K562 (cell line): ENCODE results near the gene EEF1A2. TPM values are rescaled to one million over a fixed set of nuclear protein-coding genes. Genes with fewer than 3 reads are reported as not detected.
A peak's percentile ranks its signal among the peaks of the same experiment; 100 is the strongest.

Experiments used
- CHAMP1 ChIP-seq: fragments of 450-650 bp; IDR thresholded peaks from 2 replicates; pipeline ENCODE4 v1.6.1; 2016; ENCODE audit warnings: mild to moderate bottlenecking
- ELK3 ChIP-seq: fragments of 450-650 bp; formaldehyde crosslinking; IDR thresholded peaks from 2 replicates; pipeline ENCODE4 v1.4.0; 2020; ENCODE audit warnings: mild to moderate bottlenecking
- ESRRA ChIP-seq: fragments of 450-650 bp; IDR thresholded peaks from 2 replicates; pipeline ENCODE4 v1.6.1; 2014; ENCODE audit warnings: low read depth, mild to moderate bottlenecking, moderate library complexity, borderline replicate concordance
- KLF1 ChIP-seq: fragments of 450-650 bp; IDR thresholded peaks from 2 replicates; pipeline ENCODE4 v1.6.1; 2016; ENCODE audit warnings: missing genetic modification characterization, missing compliant biosample characterization
- NKRF ChIP-seq: fragments of 450-650 bp; IDR thresholded peaks from 2 replicates; pipeline ENCODE4 v1.6.1; 2016; ENCODE audit warnings: borderline replicate concordance
- NONO ChIP-seq, 2 experiments: fragments of 200-400 bp in 1 of 2; fragments of 450-650 bp in 1 of 2; formaldehyde crosslinking in 1 of 2; IDR thresholded peaks; 2 replicates each; pipeline ENCODE4 v1.6.1; 2017; ENCODE audit warnings: low read depth in 2 of 2, mild to moderate bottlenecking in 2 of 2, moderate library complexity in 2 of 2, low read length in 1 of 2
- PCBP1 ChIP-seq: fragments of 200-400 bp; formaldehyde crosslinking; IDR thresholded peaks from 2 replicates; pipeline ENCODE4 v1.6.1; 2018; ENCODE audit warnings: mild to moderate bottlenecking, low read depth, low read length; ENCODE audit not compliant: poor library complexity, severe bottlenecking
- PCBP2 ChIP-seq: fragments of 200-400 bp; formaldehyde crosslinking; IDR thresholded peaks from 2 replicates; pipeline ENCODE4 v1.6.1; 2018; ENCODE audit warnings: low read length, low read depth, mild to moderate bottlenecking, moderate library complexity; ENCODE audit not compliant: poor library complexity, severe bottlenecking
- RBBP5 ChIP-seq: fragments of 200-600 bp; sonication (generic); IDR thresholded peaks from 2 replicates; pipeline ENCODE4 v1.6.1; 2012; ENCODE audit warnings: borderline replicate concordance, mild to moderate bottlenecking, low read length, control low read depth, inconsistent platforms; ENCODE audit not compliant: insufficient read depth, poor library complexity, severe bottlenecking
- RNF2 ChIP-seq: sonication (generic); IDR thresholded peaks from 2 replicates; pipeline ENCODE4 v1.6.1; 2016
- RUNX1 ChIP-seq: sonication (generic); IDR thresholded peaks from 2 replicates; pipeline ENCODE4 v1.6.1; 2016; ENCODE audit warnings: antibody characterized with exemption, low read depth
- SNIP1 ChIP-seq: fragments of 450-650 bp; IDR thresholded peaks from 2 replicates; pipeline ENCODE4 v1.7.1; 2017; ENCODE audit warnings: low read depth, mild to moderate bottlenecking
- TFE3 ChIP-seq: fragments of 450-650 bp; formaldehyde crosslinking; IDR thresholded peaks from 2 replicates; pipeline ENCODE4 v1.4.0; 2020; ENCODE audit warnings: mild to moderate bottlenecking, mixed read lengths
- ZEB2 ChIP-seq: fragments of 450-650 bp; IDR thresholded peaks from 2 replicates; pipeline ENCODE4 v1.6.1; 2016
- ZFP91 ChIP-seq: sonication (generic); formaldehyde crosslinking; IDR thresholded peaks from 2 replicates; pipeline ENCODE4 v1.8.0; 2022; ENCODE audit warnings: mild to moderate bottlenecking, missing genetic modification reagents
- ZNF695 ChIP-seq: fragments of 450-650 bp; formaldehyde crosslinking; IDR thresholded peaks from 2 replicates; pipeline ENCODE4 v1.4.0; 2020; ENCODE audit warnings: mild to moderate bottlenecking, moderate library complexity
- polyA plus RNA-seq, 8 experiments: library from polyadenylated mRNA; depleted of rRNA in 4 of 8; stranded (reverse) in 5 of 8; unstranded in 3 of 8; fragments of >200 nt; fragmentation: Nextera tagmentation in 2 of 8; fragmentation: Illumina TruSeq in 1 of 8; extraction: Ambion mirVana in 2 of 8; extraction: Trizol in 1 of 8; gene quantifications; 2 replicates each; pipeline versions ENCODE4 v1.2.1 to v1.2.3, GENCODE V29; 2011 to 2014; ENCODE audit warnings: inconsistent platforms in 1 of 8, missing spikeins in 1 of 8
- total RNA-seq, 7 experiments: library from RNA; depleted of rRNA in 6 of 7; stranded (reverse); fragments of >200 nt in 6 of 7; fragmentation: Illumina TruSeq in 2 of 7; extraction: Trizol in 2 of 7; gene quantifications; 2 replicates each; pipeline versions ENCODE4 v1.2.1 to v1.2.3, GENCODE V29; 2011 to 2021; ENCODE audit warnings: low replicate concordance in 1 of 7

Gene EEF1A2
- total and polyA plus RNA-seq, 9 of the 15 experiments (the other 6 are each of a cell fraction or from before 2014, with no cell fraction given): 0.04 to 29.6 (median 11.5) TPM

- TF ChIP-seq ZNF695 (CRISPR knock-in tag): no peak
- no peak for TF ChIP-seq SNIP1
- peak; percentile 45 for TF ChIP-seq PCBP2
- TF ChIP-seq NKRF: 0 out of 2 replicates have a peak, but pooled peaks have one; percentile 42
- no peak for TF ChIP-seq RNF2
- peak in 1 of 2 experiments; percentile 87; a peak in 2 of 4 replicates for TF ChIP-seq NONO (IDR thresholded peaks at IDR 0.05; ENCODE audit: low read depth in 2 of 2, low read length in 1 of 2)
- TF ChIP-seq TFE3 (CRISPR knock-in tag): no peak
- TF ChIP-seq PCBP1: peak; percentile 82
- TF ChIP-seq ZEB2: no peak
- TF ChIP-seq ESRRA: no peak
- TF ChIP-seq ZFP91: no peak
- no peak for TF ChIP-seq KLF1 (tag)
- no peak for TF ChIP-seq RUNX1
- TF ChIP-seq RBBP5: peak; percentile 70
- no peak for TF ChIP-seq CHAMP1
- TF ChIP-seq ELK3: no peak
Observed at GRCh38 chr20:63520934-63521601, 22.2 kb upstream of the EEF1A2 start (continued).
